Measurements from ENCODE around the gene MAPKAPK2.

MAPKAPK2 gene

DNA sequence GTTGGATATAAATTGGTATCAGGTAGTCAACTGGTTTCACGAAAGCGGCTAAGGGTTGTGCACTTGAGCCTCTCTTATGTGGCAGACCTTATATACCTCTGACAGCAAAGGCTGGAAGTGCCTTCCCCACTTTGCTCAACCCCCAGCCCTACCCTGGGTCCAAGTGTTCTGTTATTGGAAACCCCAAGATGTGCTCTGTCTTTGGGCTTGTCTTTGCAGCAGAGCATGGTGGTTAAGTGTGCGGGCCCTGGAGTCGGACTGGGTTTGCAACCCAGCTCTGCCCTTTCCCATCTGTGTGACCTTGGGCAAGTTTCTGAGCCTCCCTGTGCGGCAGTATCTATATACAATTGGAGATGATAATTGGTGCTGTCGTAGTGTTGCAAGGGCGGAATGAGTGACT, 98.8 kb downstream of the MAPKAPK2 start:
- no peak for DNase-seq

Measured in activated gamma-delta T cell treated with Interleukin-2 at 50 U/mL for 16 hours (primary cell).